Thyroid gland (tissue), 4 donors: ENCODE data around the gene OR14C36.

Source experiments
- CTCF ChIP-seq, 6 experiments: fragments of 200-600 bp in 3 of 6; fragments of 450-650 bp in 3 of 6; sonication (generic) in 3 of 6; IDR thresholded peaks; one replicate each; pipeline ENCODE4 v1.5.1; 2016 to 2019; ENCODE audit warnings: antibody characterized with exemption in 6 of 6, mild to moderate bottlenecking in 2 of 6, inconsistent platforms in 1 of 6, moderate library complexity in 1 of 6
- POLR2A ChIP-seq, 2 donors: fragments of 450-650 bp; IDR thresholded peaks; one replicate each; pipeline ENCODE4 v1.6.1; 2017; ENCODE audit warnings: antibody characterized with exemption in 2 of 2, mild to moderate bottlenecking in 2 of 2, moderate library complexity in 1 of 2

GRCh38 chr1:248372394-248372793, 23.8 kb downstream of the OR14C36 start:
- TF ChIP-seq CTCF (IDR thresholded peaks at IDR 0.05), result no peak
- TF ChIP-seq POLR2A (IDR thresholded peaks at IDR 0.05), result no peak
